IMR-90 (cell line): ENCODE measurements around the gene CRISPLD2. TPM values are rescaled to one million over a fixed set of nuclear protein-coding genes. Genes with fewer than 3 reads are reported as not detected.

Experiments used
- ATAC-seq: fragments of 200-7000 bp; cut with Tn5 transposase; 2 replicates; pipeline ENCODE4 v1.9.1; 2020; ENCODE audit warnings: low read depth, mild to moderate bottlenecking, moderate library complexity
- BruUV-seq: library from RNA; stranded (reverse); fragments of 400-500 nt; replicated peaks from 2 replicates; lab custom pipeline; 2021; lab: Mats Ljungman, UMichigan
- CTCF ChIA-PET: fragments of 300-600 bp; formaldehyde crosslinking; extraction: SDS; loops from one replicate; lab custom pipeline; 2021; ENCODE audit warnings: antibody characterized with exemption; lab: Yijun Ruan, JAX
- POLR2A ChIA-PET: fragments of 300-600 bp; sonication (Branson Sonifier 250); formaldehyde crosslinking; loops from one replicate; lab custom pipeline; 2022; ENCODE audit warnings: antibody characterized with exemption; ENCODE audit not compliant: unreplicated experiment; lab: Charles Lee
- DNase-seq: peaks from one replicate; pipeline ENCODE4 v3.0.0; 2013
- H2AFZ ChIP-seq: replicated peaks from 2 replicates; pipeline ENCODE3; 2013; ENCODE audit warnings: low read length, mild to moderate bottlenecking; ENCODE audit not compliant: poor library complexity
- H2AK5ac ChIP-seq: 2 replicates; pipeline ENCODE4 v1.6.1; 2013; ENCODE audit warnings: low read depth, low read length, inconsistent platforms
- H2AK9ac ChIP-seq: replicated peaks from 2 replicates; pipeline ENCODE3; 2013; ENCODE audit warnings: mild to moderate bottlenecking, low read depth, low read length, moderate library complexity; ENCODE audit not compliant: poor library complexity
- H2BK120ac ChIP-seq: 2 replicates; pipeline ENCODE4 v1.6.1; 2013; ENCODE audit warnings: low read depth, low read length, inconsistent platforms
- H2BK15ac ChIP-seq: 3 replicates; pipeline ENCODE4 v1.6.1; 2013; ENCODE audit warnings: low read depth, low read length, inconsistent platforms
- H2BK20ac ChIP-seq: 2 replicates; pipeline ENCODE4 v1.6.1; 2013; ENCODE audit warnings: low read depth, mild to moderate bottlenecking, inconsistent platforms, low read length, moderate library complexity
- H2BK5ac ChIP-seq: 2 replicates; pipeline ENCODE4 v1.6.1; 2013; ENCODE audit warnings: mild to moderate bottlenecking, low read depth, low read length, inconsistent platforms; ENCODE audit not compliant: poor library complexity, severe bottlenecking
- H3K14ac ChIP-seq: replicated peaks from 2 replicates; pipeline ENCODE4 v1.6.1; 2013; ENCODE audit warnings: low read depth, low read length, inconsistent platforms
- H3K18ac ChIP-seq: 2 replicates; pipeline ENCODE4 v1.6.1; 2013; ENCODE audit warnings: low read depth, low read length, control low read depth
- H3K23ac ChIP-seq: 2 replicates; pipeline ENCODE4 v1.6.1; 2013; ENCODE audit warnings: low read depth, low read length, inconsistent platforms
- H3K27ac ChIP-seq: 2 replicates; pipeline ENCODE4 v1.5.1; 2013; ENCODE audit warnings: mild to moderate bottlenecking, control low read depth, low read length; ENCODE audit not compliant: insufficient read depth
- H3K27me3 ChIP-seq: 2 replicates; pipeline ENCODE4 v1.6.1; 2013; ENCODE audit warnings: low read length; ENCODE audit not compliant: control insufficient read depth, insufficient read depth
- H3K36me3 ChIP-seq: 2 replicates; pipeline ENCODE4 v1.6.1; 2013; ENCODE audit warnings: low read length, mixed read lengths; ENCODE audit not compliant: control insufficient read depth, insufficient read depth
- H3K4ac ChIP-seq: 2 replicates; pipeline ENCODE4 v1.6.1; 2013; ENCODE audit warnings: low read depth, low read length, inconsistent platforms
- H3K4me1 ChIP-seq: 2 replicates; pipeline ENCODE4 v1.6.1; 2013; ENCODE audit warnings: low read length, mixed read lengths; ENCODE audit not compliant: control insufficient read depth, insufficient read depth
- H3K4me2 ChIP-seq: 2 replicates; pipeline ENCODE4 v1.6.1; 2013; ENCODE audit warnings: low read depth, mild to moderate bottlenecking, control low read depth, low read length, moderate library complexity
- H3K4me3 ChIP-seq: 2 replicates; pipeline ENCODE4 v1.5.1; 2013; ENCODE audit warnings: low read depth, mild to moderate bottlenecking, control low read depth, low read length, moderate library complexity; ENCODE audit not compliant: insufficient read depth
- H3K56ac ChIP-seq: 2 replicates; pipeline ENCODE4 v1.6.1; 2013; ENCODE audit warnings: low read length, inconsistent platforms; ENCODE audit not compliant: insufficient read depth; ENCODE audit errors: extremely low read depth
- H3K79me1 ChIP-seq, 2 experiments: 2 replicates each; pipeline ENCODE4 v1.6.1; 2013; ENCODE audit warnings: low read length in 2 of 2, inconsistent platforms in 1 of 2, low read depth in 1 of 2
- H3K9ac ChIP-seq: 2 replicates; pipeline ENCODE4 v1.6.1; 2013; ENCODE audit warnings: low read depth, low read length, control low read depth
- H3K9me1 ChIP-seq: 2 replicates; pipeline ENCODE4 v1.6.1; 2013; ENCODE audit warnings: low read length, inconsistent platforms; ENCODE audit not compliant: insufficient read depth
- H3K9me3 ChIP-seq: 2 replicates; pipeline ENCODE4 v1.6.1; 2013; ENCODE audit warnings: low read length; ENCODE audit not compliant: control insufficient read depth, insufficient read depth
- H4K20me1 ChIP-seq: 2 replicates; pipeline ENCODE4 v1.6.1; 2013; ENCODE audit warnings: low read length, inconsistent platforms; ENCODE audit not compliant: insufficient read depth
- H4K5ac ChIP-seq: 2 replicates; pipeline ENCODE4 v1.6.1; 2013; ENCODE audit warnings: mild to moderate bottlenecking, low read depth, low read length, control low read depth
- H4K8ac ChIP-seq, 2 experiments: 2 replicates each; pipeline ENCODE4 v1.6.1; 2013; ENCODE audit warnings: low read depth in 2 of 2, low read length in 2 of 2, control low read depth in 1 of 2, inconsistent platforms in 1 of 2
- H4K91ac ChIP-seq: 2 replicates; pipeline ENCODE4 v1.6.1; 2013; ENCODE audit warnings: low read depth, low read length, inconsistent platforms; ENCODE audit not compliant: insufficient read depth
- CEBPB ChIP-seq: IDR thresholded peaks from 2 replicates; pipeline ENCODE4 v1.6.1; 2012; ENCODE audit warnings: low read depth, low read length, improper control_type of control experiment
- MAZ ChIP-seq: IDR thresholded peaks from 2 replicates; pipeline ENCODE4 v1.6.1; 2012; ENCODE audit warnings: low read depth, mild to moderate bottlenecking, low read length, improper control_type of control experiment, moderate library complexity, borderline replicate concordance
- WGBS, 2 experiments: methylation state at CpG; one replicate each; pipeline versions ENCODE4 v1.1.5 to v1.1.7; 2013; ENCODE audit warnings: missing lambda C conversion rate in 2 of 2; ENCODE audit not compliant: insufficient read length in 1 of 2; ENCODE audit errors: extremely low coverage in 2 of 2; 5-methylcytosine and 5-hydroxymethylcytosine counted together
- dilution Hi-C: fragments of 300-500 bp; cut with HindIII; formaldehyde crosslinking; loops from one replicate; pipeline ENCODE4 v1.14.3; 2018; ENCODE audit warnings: low sequenced_read_pairs; ENCODE audit not compliant: unreplicated experiment
- in situ Hi-C: fragments of 300-500 bp; cut with MboI; formaldehyde crosslinking; loops from 3 replicates; pipeline ENCODE4 v1.14.3; 2019; ENCODE audit warnings: low sequenced_read_pairs, inconsistent platforms, mixed read lengths
- intact Hi-C: fragments of 100-400 bp; cut with micrococcal nuclease; formaldehyde crosslinking; loops from 2 replicates; pipeline ENCODE4 v1.10.0; 2022
- polyA plus RNA-seq, 3 experiments: library from polyadenylated mRNA; depleted of rRNA; stranded (reverse); fragments of >200 nt; gene quantifications; 2 replicates each; pipeline ENCODE4 v1.2.3, GENCODE V29; 2012; ENCODE audit warnings: low replicate concordance in 1 of 3
- total RNA-seq: library from RNA; depleted of rRNA; stranded (reverse); fragments of >200 nt; gene quantifications from 2 replicates; pipeline ENCODE4 v1.2.3, GENCODE V29; 2012

Gene CRISPLD2
- total and polyA plus RNA-seq, 2 of the 4 experiments (the other 2 are of a cell fraction) = 23.1 to 37.5 TPM

- intact Hi-C loops = no loop called here
- Histone ChIP-seq H3K14ac (no peak overlapping the region), H3K27ac (peak overlapping the region; percentile 0; the same call in 1 of the 2 replicates), H4K5ac (no peak overlapping the region; the same call in 1 of the 2 replicates), H2BK5ac (no peak overlapping the region), H3K4me1 (peaks cover 12% of the 10 kb centered on the region; the same call in 1 of the 2 replicates), H3K9me3 (no peaks in the 10 kb centered on the region), H3K23ac (peak overlapping the region; percentile 64; the same call in 1 of the 2 replicates), H3K9me1 (peaks cover 3% of the 10 kb centered on the region; the same call in 1 of the 2 replicates), H4K20me1 (no peaks in the 10 kb centered on the region), H2AK9ac (peak overlapping the region; percentile 80), H3K18ac (no peak overlapping the region), H2AK5ac (no peak overlapping the region; the same call in 1 of the 2 replicates), H3K79me1 (no peaks in the 10 kb centered on the region), H2BK20ac (peak overlapping the region; percentile 10; the same call in 1 of the 2 replicates), H3K36me3 (no peaks in the 10 kb centered on the region), H2BK120ac (no peak overlapping the region; the same call in 1 of the 2 replicates), H3K27me3 (no peaks in the 10 kb centered on the region), H3K4ac (peak overlapping the region; percentile 56), H2AFZ (peak overlapping the region; percentile 25), H3K4me3 (no peak overlapping the region), H4K91ac (no peak overlapping the region), H3K56ac (no peak overlapping the region), H3K9ac (0 out of 2 replicates have a peak overlapping the region, but pooled peaks have one; percentile 12), H2BK15ac (no peak overlapping the region), H3K4me2 (no peak overlapping the region), H4K8ac (peak overlapping the region in 1 of 2 experiments; percentile 34; a peak in 1 of 4 replicates)
- BruUV-seq = no TSS peak
- ChIA-PET POLR2A (no interaction called here), CTCF (interaction anchor here (1.2 to 2.5 kb wide), 2 partner anchors 14 to 253 kb away, joined by 3 to 5 read pairs; no protein-coding TSS in a partner anchor)
- in situ Hi-C loops = no loop called here
- TF ChIP-seq CEBPB (0 out of 2 replicates have a peak, but pooled peaks have one; percentile 18), MAZ (no peak)
- DNase-seq = peak; percentile 70
- dilution Hi-C loops = no loop called here
- 33% methylated on average over 1 of the region's 11 CpGs; no CpG with 5 or more reads in 1 of the 2 experiments for WGBS, 2 experiments
- peak; percentile 66 for ATAC-seq
Observed at GRCh38 chr16:84785843-84786581, 33.8 kb upstream of the CRISPLD2 start.
